COLO668 (cell line): Measurements from ENCODE around the gene TAGLN3.

Experiments
- DNase-seq: peaks from one replicate; lab custom pipeline; 2025; ENCODE audit not compliant: unreplicated experiment; lab: John Stamatoyannopoulos, UW

TAGLN3 gene

DNA sequence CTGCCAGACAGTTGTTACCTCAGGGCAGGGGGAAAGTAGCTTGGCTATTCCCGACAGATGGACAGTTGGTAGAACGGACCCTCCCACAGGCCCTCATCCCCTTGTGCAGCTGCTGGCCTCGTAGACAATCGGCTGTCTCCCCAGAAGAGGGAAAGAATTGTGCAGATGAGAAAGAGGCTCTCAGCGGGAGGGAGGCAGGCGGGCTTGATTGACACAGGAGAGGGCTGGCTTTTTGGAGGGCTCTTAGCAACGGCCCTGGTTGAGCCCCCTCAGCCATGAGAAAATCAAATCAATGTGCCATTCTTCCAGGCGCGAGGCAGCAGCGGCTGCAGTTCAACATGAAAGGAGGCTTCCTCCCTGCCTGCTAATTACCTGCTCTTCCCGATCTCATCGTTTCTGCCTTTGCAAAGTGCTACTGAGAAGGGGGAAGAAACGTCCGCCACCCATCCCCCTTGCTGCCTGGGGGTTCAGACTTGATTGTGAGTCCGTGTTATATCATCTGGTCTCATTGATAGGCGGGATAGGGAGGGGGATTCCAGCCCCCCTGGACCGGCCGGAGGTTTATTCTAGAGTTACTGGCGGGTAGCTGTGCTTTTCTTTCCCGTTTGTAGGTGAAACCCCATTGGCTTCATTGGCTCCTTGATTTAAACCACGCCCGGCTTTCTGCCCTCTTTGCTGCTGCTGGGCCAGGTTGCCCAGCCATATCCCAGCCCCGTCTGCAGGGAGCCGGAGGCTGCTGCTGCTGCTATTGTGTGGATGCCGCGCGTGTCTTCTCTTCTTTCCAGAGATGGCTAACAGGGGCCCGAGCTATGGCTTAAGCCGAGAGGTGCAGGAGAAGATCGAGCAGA, at the start of gene TAGLN3:
Gene TAGLN3 (plus strand): TSS at position 287 of the 848 bp plus-strand sequence. CDS start 501 bp downstream, at position 788.
- DNase-seq: peak; percentile 53

DNA sequence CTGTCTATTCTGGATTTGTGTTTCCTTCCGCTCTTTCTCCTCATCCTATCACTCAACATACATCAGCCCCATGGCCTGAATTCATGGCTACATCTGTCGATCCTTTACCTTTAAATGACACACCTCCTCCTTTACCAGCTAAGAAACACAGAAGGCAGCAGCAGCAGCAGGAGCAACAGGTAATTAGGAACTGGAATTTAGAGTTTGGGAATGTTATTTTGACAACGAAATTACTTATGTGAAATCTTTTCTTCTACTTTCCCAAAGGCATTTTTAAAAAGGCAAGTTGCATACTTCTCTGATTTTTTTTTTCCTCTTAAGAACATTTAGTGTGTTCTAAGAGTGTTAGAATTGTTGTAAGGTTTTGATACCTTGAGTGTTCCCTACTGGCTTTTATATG, 49.0 kb upstream of the TAGLN3 start:
- no peak for DNase-seq

DNA sequence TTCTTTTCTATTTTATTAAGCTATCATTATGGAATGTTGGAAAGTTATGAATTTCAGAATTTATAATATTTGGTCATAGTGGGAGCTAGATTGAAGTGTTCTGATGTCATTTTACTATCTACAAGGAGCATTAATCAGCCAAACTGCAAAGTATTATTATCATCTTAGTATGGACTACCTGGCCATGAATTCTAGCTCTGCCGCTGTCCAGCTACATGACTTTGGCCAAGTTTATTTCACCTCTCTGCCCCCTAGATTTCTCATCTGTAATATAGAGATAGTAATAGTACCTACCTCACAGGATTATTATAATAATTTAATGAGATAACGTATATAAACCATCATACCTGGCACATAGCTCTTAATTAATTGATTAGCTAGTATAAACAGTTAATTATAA, 47.7 kb upstream of the TAGLN3 start:
- no peak for DNase-seq

DNA sequence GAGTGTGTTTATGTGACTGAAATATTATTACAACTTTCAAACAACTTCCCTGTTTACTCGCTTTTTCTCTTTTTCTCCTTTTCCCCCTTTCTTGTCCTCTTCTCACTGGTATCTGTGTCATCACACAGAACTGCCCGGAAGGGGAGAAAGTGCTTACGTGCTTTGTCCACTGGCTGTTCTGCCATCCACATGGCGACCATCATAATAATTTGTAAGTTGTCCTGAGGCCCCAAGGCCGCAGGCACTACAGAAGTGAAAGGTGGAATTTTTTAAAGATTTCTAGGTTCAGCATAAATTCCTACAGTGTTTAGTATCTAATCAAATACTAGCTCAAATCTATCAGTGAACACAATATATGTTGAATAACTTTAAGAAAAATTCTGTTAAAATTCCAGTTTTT, 46.6 kb upstream of the TAGLN3 start:
- no peak for DNase-seq

DNA sequence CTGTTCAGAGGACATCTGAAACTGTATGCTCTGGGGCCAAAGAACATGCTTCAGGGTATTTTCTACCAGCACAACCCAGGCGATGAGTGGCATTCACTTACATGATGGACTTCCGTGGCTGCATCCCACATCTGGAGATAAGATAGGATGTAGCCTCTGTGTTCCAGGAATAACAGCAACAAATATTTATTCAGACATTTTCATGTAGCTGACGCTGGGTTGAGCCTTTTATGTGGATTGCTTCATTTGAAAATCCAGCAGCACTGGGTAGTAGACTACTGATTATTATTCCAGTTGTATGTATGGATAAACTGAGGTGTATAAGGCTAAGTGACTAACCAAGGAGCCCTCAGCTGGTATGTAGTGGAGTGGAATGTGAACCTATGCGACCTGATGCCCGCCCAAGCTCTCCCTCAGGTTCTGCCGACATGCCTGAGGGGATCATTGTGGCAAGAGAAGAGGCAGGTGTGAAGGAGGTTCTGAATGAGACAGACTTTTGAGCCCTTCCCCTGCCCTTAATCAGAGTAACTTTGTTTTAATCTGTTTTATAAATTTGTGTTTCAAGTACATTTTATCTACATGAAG, 45.8 kb upstream of the TAGLN3 start:
- no peak for DNase-seq

DNA sequence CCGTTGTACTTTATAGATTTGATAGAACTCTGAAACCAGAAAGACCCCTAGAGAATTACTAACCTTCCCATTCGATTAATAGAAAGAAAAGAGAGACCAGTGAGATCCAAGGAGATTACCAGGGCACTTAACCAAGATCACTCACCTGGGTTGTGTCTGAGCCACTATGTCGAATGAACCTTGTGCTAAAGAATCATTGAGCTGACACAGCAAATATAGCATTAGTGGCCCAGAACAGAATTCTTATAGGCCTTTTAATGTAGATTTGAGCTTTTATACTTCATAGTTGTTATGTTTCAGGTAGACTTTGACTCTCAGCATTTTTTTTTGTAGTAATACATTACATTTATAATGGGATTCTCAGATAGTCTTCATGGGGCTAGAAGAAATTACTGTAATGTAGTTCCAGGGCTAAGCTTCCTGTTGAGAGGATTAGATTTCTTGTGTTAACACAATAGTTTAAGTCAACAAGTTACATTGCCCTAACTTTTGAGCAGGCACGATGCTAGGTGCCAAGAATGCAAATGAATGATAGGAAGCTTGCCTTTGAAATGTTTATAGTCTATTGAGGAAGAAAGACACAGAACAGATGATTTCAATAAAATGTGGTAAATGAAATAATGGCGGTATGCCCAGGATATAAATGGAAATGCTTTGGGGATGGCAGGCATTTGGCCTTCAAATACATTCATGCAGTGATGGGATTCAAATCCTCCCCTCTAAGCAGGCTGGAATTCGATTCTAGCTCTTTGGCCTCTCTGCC, 44.3 kb upstream of the TAGLN3 start:
- no peak for DNase-seq

- DNase-seq: no peak
Observed at GRCh38 chr3:111955876-111956275, 42.8 kb upstream of the TAGLN3 start.

DNA sequence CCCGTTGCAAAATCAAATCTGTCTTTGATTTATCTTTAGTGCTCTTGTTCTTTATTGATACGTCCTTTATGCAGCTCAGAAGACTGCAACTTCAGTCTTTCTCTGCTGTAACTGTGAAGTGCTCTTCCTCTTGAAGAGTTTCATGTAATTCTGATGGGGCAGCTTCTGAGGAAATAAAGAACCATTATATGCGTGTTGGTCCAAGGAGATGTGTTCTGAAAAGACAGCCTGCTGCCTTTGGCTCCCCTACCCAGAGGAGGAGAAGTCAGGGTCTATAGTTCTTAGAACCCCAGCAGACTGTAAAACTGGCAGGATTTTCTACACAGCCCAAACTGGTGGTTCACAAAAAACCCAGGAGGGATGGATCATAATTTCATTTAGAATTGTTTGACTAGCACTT, 42.3 kb upstream of the TAGLN3 start:
- no peak for DNase-seq

GRCh38 chr3:111956995-111957734, 41.6 kb upstream of the TAGLN3 start:
- peak; percentile 29 for DNase-seq

- no peak for DNase-seq
Observed at GRCh38 chr3:111961461-111962164, 37.1 kb upstream of the TAGLN3 start.

DNA sequence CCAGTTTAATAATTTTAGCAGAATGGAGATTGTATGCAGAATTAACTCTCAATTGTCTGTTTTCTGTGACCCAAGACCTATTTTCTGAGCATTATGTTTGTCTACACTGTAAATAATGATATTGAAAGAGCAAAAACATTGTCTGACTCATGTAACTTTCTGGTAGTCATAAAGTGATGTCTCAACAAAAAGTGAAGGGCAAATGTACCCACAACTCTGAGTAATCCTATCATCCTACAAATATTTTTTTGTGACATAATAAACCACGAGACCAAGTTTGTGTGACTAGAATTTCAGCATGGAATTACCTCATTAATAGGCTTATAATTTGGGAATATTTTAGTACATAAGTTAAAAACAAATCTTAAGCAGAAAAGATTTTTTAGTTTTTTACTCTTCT, 35.3 kb upstream of the TAGLN3 start:
- DNase-seq: no peak

- DNase-seq: no peak
Observed at GRCh38 chr3:111965484-111965883, 33.2 kb upstream of the TAGLN3 start.

GRCh38 chr3:111967068-111967467, 31.7 kb upstream of the TAGLN3 start:
- DNase-seq: no peak

GRCh38 chr3:111967651-111968274, 31.0 kb upstream of the TAGLN3 start:
- DNase-seq: peak; percentile 73

DNA sequence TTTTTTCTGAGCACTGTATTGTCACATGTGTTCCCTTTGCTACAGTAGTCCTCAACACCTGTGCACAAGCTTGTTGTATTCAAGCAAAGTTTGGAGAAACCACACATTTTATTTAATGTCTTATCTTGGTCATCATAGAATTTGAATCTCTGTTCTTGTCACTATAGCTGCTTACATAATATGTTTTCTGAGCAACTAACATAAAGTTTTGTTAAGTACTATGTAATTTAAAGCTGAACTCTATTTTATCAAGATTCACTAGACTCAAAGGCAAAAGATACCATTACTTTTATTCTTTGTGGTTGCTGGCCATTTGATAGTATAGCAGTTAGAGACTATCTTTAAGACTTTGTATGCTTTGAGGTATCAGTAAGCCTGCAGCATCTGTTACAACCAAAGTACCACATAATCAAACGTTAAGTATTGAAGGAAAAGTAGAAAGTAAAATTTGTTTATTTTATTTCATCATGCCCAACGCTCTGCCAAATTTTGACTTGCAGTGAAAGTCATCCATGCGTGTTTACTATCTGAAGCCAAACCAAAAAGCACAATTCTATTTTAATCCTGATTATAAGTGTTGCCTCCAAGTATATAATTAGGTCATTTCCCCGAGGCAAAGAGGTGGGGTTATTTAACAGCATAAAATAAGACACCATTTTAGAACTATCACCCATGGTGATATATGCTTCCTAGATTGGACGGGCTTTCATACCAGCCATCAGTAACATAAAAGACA, 30.2 kb upstream of the TAGLN3 start:
- DNase-seq: no peak

GRCh38 chr3:111970376-111970775, 28.3 kb upstream of the TAGLN3 start:
- no peak for DNase-seq

GRCh38 chr3:111971533-111972130, 27.1 kb upstream of the TAGLN3 start:
- no peak for DNase-seq

DNA sequence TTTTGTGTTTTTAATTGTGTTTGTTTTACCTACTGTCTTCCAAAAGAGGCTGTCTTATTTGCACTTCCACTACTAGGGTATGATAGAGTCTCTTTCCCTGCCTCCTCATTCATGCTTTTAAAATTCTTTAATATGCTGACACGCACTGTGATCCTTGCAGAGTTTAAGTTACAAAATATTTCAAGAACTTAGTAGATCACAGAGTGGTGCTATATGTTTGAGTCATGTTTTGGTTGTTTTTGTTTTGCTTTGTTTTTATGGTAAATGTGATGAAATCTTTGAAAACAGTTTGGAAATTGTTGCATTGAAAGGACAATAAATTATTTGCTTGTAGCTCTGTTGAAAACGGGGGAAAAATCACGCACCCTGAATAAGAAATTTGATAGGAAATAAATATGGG, 25.8 kb upstream of the TAGLN3 start:
- DNase-seq: no peak

DNA sequence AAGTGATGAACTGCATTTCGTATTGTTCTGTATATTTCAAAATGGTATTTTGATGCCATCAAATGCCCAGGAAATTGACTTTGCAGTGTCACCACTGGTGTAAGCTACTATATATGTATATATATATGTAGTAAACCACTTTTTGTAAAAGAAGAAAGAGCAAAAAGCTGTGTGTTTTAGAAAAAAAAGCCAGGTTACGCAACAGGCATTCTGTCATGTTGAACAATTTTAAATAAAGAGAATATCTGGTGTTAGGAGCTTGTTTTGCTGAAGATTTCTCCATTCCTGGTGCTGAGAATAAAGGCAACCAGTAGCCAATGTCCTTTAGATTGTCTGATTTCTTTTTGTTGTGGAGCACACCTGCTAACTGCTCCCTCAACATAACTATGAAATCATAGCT, 23.6 kb upstream of the TAGLN3 start:
- DNase-seq: no peak
